Umbilical cord (tissue), 1 donor: ENCODE measurements around the gene STAT3. TPM values are rescaled to one million over a fixed set of nuclear protein-coding genes. Genes with fewer than 3 reads are reported as not detected.

Source experiments
- total RNA-seq: library from RNA; depleted of rRNA; stranded (reverse); fragments of >200 nt; gene quantifications from one replicate; pipeline ENCODE4 v1.2.3, GENCODE V29; 2014; ENCODE audit warnings: low replicate concordance; ENCODE audit not compliant: insufficient read depth

The STAT3 gene
- total RNA-seq, 1 donor from 2014 or later = 111 TPM

Other genes starting within 250 kb of the STAT3 start
- gene RAB5C, start 233.5 kb downstream of the STAT3 start, total RNA-seq = 27.7 TPM
- not detected for gene KCNH4, start 207.3 kb downstream of the STAT3 start, total RNA-seq
- not detected for gene HCRT, start 203.0 kb downstream of the STAT3 start, total RNA-seq
- 7.5 TPM for gene GHDC, start 193.9 kb downstream of the STAT3 start, total RNA-seq
- 51.8 TPM for gene STAT5B, start 112.1 kb downstream of the STAT3 start, total RNA-seq
- 66.7 TPM for gene STAT5A, start 99.9 kb downstream of the STAT3 start, total RNA-seq
- 759 TPM for gene CAVIN1, start 34.8 kb upstream of the STAT3 start, total RNA-seq
- 55.9 TPM for gene ATP6V0A1, start 70.4 kb upstream of the STAT3 start, total RNA-seq
- gene NAGLU, start 147.8 kb upstream of the STAT3 start, total RNA-seq = 26.2 TPM
- 3.9 TPM for gene HSD17B1, start 164.5 kb upstream of the STAT3 start, total RNA-seq
- gene COASY, start 173.7 kb upstream of the STAT3 start, total RNA-seq = 8.2 TPM
- gene MLX, start 178.7 kb upstream of the STAT3 start, total RNA-seq = 22.6 TPM
- 1.2 TPM for gene PSMC3IP, start 189.3 kb upstream of the STAT3 start, total RNA-seq
- 62.4 TPM for gene RETREG3, start 220.9 kb upstream of the STAT3 start, total RNA-seq
- gene TUBG1, start 221.2 kb upstream of the STAT3 start, total RNA-seq = 23.8 TPM